Measurements from ENCODE around the gene UXS1. TPM values are rescaled to one million over a fixed set of nuclear protein-coding genes. Genes with fewer than 3 reads are reported as not detected.

UXS1 gene
- polyA plus RNA-seq, 1 donor = 73.5 TPM

GRCh38 chr2:106191511-106192016 is 2.5 kb downstream of the UXS1 start:
- no peak for DNase-seq

DNA sequence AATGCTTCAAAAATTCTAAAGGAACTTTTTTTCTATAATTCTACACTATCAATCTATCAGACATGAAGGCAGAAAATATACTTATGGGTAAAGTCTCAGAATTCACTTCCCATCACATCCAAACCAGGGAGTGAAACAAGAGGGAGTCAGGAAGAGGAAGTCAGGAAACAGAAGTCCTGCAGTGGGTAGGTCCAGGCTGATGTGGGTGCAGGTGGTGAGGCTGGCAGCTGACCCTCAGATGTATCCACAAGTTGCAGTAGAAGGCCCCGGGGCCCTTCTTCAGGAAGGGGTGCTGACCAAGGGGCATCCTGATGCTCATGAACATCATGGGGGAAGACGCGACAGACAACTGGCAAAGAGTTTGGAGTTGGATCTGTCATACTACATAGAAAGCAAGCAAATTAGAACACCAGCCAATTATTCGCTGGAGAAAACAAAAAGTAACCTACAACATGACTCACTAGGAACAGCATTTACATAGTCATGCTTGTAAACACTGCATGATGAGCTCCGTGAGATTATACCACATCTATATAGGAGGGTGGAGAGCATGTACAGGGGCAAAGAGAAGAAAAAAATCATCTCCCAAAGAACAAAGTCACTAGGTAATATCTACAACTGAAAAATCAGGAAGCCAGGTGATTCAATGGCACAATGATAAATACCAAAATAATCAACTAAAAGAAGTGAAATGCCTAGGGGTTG is 4.2 kb downstream of the UXS1 start:
- DNase-seq = no peak

DNA sequence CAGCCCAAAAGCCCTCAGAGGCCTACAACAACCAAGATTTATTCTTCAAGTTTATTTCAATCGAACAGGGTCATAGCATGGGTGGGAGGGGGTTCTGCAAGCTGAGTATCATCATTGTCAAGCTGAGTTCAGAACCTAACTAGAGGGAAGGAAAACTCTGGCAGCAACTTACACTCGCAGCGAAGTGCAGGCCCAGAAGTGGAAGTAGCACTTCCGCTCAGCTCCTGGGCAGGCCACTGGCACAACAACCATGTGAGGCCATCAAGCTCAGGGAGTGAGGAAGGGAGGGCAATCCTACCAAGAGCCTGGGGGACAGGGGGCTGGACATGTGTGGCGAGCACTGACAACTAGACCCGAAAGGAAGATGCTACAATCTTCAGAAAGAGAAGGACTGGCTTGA is 4.8 kb downstream of the UXS1 start:
- DNase-seq = no peak

- DNase-seq = no peak
Measured at GRCh38 chr2:106187273-106187891, 6.7 kb downstream of the UXS1 start.

- no peak for DNase-seq
Measured at GRCh38 chr2:106185475-106186184, 8.5 kb downstream of the UXS1 start.

- no peak for DNase-seq
Measured at GRCh38 chr2:106184857-106185256, 9.2 kb downstream of the UXS1 start.

GRCh38 chr2:106184394-106184793 is 9.7 kb downstream of the UXS1 start:
- DNase-seq = no peak

DNA sequence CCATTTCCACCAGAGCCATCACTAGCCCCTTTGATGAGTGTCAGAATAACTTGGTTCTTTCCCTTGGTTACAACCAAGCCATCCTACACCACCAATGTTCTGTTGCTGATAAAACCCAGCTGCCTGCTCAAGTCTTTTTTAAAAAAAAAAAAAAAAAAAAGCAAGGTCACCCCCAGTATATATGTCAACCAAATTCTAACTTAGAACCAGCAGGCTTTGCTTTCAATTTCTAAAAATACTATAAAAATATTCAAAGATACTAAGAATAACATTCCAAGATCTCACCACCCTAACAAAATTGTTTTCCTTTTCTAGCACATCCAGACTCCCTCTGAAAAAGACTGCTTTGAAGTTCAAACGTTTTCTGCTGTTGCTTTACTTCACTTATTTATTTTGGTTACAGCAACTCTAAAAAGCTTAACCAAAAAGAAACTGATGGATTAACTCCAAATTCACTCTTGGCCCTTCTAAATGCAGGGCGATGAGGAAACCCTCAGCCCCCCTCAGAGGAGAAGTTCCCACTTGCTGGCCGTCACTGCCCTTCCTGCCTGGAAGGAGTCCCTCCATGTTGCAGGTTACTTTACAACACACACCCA is 10.9 kb downstream of the UXS1 start:
- peak; percentile 40 for DNase-seq

- DNase-seq = no peak
Measured at GRCh38 chr2:106181064-106181463, 13.0 kb downstream of the UXS1 start.

- no peak for DNase-seq
Measured at GRCh38 chr2:106180602-106181001, 13.5 kb downstream of the UXS1 start.

DNA sequence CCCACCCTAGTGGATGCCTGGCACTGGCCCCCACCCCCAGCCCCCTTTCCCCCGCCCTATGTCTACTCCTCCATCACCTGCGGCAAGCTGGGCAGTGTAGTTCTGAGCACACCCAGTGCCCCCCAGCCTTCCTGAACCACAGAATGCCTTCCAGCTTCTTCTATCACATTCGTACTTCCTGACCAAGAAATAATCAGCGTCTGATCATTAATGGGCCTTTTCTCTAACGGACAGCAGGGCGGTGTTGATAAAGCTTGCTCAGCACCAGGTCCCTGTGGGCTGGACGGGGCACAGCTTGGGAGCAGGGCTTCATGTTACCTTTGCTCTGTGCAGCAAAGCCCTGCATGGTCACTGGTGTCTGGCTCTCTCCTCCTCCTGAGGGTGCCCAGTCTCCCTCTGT is 15.4 kb downstream of the UXS1 start:
- DNase-seq = no peak

- no peak for DNase-seq
Measured at GRCh38 chr2:106177581-106177980, 16.5 kb downstream of the UXS1 start.

DNA sequence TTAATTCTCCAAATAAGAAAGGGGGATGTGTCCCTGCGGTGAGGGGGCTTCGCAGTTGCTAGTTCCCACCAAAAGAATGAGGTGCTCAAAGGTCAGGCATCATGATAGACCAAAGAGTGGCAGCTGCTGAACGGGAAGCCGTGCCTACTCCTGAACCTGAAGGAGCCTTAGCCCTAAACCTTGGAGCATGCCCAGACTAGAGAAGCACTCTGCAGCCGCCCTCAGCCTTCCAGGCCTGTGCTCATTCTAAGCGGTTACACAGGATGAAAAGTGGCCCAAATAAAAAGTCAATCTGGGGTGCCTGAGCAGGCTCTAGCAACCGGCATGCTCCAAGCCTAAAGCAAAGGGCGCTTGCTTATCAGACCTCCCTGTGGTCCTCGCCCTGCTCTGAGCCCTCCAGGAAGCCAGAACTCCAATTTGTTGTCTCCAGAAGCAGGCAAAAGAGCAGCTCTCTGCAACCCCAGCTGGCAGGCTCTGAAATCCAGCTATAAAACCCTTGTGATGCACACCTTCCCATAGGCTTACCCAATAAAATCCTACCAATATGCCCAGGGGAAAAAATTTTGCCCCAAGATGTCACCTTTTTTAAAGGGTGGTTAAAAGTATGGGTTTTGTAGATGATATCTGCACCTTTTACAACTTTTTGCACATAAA is 17.5 kb downstream of the UXS1 start:
- no peak for DNase-seq

GRCh38 chr2:106175086-106175850 is 18.8 kb downstream of the UXS1 start:
- no peak for DNase-seq

GRCh38 chr2:106174056-106174455 is 20.0 kb downstream of the UXS1 start:
- no peak for DNase-seq

DNA sequence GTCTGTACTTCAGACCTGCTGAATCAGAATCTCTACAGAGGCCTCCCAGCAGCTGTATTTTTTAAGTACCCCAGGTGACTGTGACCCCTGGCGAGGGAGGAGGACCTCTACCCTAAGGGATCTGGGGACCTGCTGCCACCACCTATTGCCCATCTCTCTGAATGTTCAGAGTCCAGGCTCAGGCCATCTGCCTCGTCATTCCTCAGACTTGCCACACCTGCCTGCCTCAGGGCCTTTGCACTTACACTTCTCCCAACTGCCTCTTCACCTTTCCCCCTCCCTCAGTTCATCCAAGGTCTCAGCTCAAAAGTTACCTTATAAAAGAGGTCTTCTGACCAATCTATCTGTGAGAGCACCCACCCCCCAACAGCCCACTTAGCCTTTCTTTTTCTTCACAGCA is 21.5 kb downstream of the UXS1 start:
- DNase-seq = no peak

- DNase-seq = no peak
Measured at GRCh38 chr2:106168657-106169056, 25.4 kb downstream of the UXS1 start.

DNA sequence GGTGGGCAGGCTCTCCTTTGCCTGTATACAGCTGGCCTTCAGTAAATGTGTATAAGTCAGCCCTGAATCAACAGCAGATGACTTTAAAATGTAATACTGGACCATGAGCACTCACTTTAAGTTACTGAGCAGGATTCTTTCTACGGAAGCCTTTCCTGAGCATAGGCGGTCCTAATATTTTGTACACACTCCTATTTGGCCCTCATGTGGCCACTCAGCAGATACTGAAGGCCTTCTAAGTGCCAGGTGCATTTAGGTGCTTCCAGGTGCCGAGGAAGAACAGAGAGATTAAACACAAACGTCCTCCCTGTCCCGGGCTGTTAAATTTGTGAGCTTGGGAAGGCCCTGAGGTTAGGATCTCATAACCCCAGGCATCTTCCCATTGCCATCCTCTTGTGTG is 27.0 kb downstream of the UXS1 start:
- no peak for DNase-seq

DNA sequence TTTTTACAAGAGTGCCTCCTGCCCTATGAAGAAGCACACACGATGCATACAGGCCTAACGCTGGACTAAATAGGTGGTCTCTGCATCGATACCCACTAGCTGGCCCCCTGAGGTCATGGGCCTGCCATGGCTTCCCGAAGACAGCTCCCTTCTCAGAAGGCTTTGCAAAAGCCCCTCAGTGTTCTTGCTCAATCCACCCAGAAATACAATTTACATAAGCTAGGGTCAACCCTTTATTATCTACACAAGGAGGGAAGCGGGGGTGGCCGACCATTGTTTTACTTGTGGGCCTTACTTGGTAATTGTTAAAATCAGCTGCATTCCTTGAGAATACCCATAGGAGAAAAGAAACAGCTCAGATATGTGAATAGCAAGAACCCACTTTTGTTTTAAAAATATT is 28.5 kb downstream of the UXS1 start:
- DNase-seq = no peak

DNA sequence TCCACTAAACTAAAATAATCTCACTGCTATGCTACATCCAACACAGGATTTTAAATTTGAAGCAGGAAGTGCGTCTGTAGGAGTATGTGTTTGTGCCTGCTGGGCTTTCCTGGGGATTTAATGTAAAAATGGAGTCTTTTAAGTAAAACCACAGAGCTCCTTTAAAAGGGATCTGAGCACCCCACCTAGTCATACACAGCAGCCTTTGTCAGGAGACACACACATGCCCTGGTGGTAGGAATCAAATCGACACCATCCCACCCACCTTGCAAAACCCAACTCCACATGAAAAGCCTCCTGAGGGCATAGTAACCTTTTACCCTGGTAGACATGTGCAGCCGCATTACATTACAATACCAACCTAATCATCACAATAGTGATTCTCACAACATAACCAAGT is 29.1 kb downstream of the UXS1 start:
- no peak for DNase-seq

- no peak for DNase-seq
Measured at GRCh38 chr2:106163948-106164545, 30.1 kb downstream of the UXS1 start.

Measured in left kidney (tissue), 2 donors.